CD4-positive, CD25-positive, alpha-beta regulatory T cell (primary cell): ENCODE data around the gene ASH1L. TPM values are rescaled to one million over a fixed set of nuclear protein-coding genes. Genes with fewer than 3 reads are reported as not detected.

Experiments
- ATAC-seq, 2 donors: fragments of 150-1000 bp; cut with Tn5 transposase; one replicate each; pipeline ENCODE4 v1.10.0; 2021; ENCODE audit warnings: low read depth in 2 of 2, moderate number of reproducible peaks in 2 of 2, moderate library complexity in 1 of 2
- DNase-seq, 3 donors: peaks; one replicate each; pipeline versions ENCODE4 v3.0.0 to v3.0.0-alpha.2; 2012 to 2022; ENCODE audit warnings: mixed read lengths in 1 of 3
- H3K27ac ChIP-seq: one replicate; pipeline ENCODE4 v1.7.0; 2013; ENCODE audit warnings: mild to moderate bottlenecking, low read length; ENCODE audit not compliant: insufficient read depth, poor library complexity, severe bottlenecking
- H3K27me3 ChIP-seq: one replicate; pipeline ENCODE4 v1.7.0; 2013; ENCODE audit warnings: low read length; ENCODE audit not compliant: control insufficient read depth, insufficient read depth
- H3K36me3 ChIP-seq: one replicate; pipeline ENCODE4 v1.7.0; 2013; ENCODE audit warnings: mild to moderate bottlenecking, low read length, moderate library complexity; ENCODE audit not compliant: control insufficient read depth, insufficient read depth
- H3K4me1 ChIP-seq: 2 replicates; pipeline ENCODE4 v1.7.0; 2013; ENCODE audit warnings: mild to moderate bottlenecking, low read length; ENCODE audit not compliant: insufficient read depth, control insufficient read depth, poor library complexity, severe bottlenecking
- H3K4me3 ChIP-seq: one replicate; pipeline ENCODE4 v1.7.0; 2013; ENCODE audit warnings: low read depth, mild to moderate bottlenecking, low read length, moderate library complexity
- H3K9me3 ChIP-seq, 2 experiments: 1 replicate in 1 of 2; 2 replicates in 1 of 2; pipeline ENCODE4 v1.7.0; 2013; ENCODE audit warnings: low read length in 2 of 2, mild to moderate bottlenecking in 1 of 2, moderate library complexity in 1 of 2; ENCODE audit not compliant: control insufficient read depth in 2 of 2
- H3K27ac Mint-ChIP-seq, 3 donors: one replicate each; pipeline ENCODE4 v1.8.0; 2020 to 2022; ENCODE audit warnings: mild to moderate bottlenecking in 3 of 3, mixed read lengths in 3 of 3, moderate library complexity in 2 of 3
- H3K27me3 Mint-ChIP-seq: one replicate; pipeline ENCODE4 v1.8.0; 2022; ENCODE audit warnings: mild to moderate bottlenecking, mixed read lengths
- H3K36me3 Mint-ChIP-seq: one replicate; pipeline ENCODE4 v1.8.0; 2020; ENCODE audit warnings: mixed read lengths
- H3K4me1 Mint-ChIP-seq, 4 donors: one replicate each; pipeline ENCODE4 v1.8.0; 2020 to 2022; ENCODE audit warnings: mixed read lengths in 4 of 4, mild to moderate bottlenecking in 1 of 4
- H3K4me3 Mint-ChIP-seq, 4 donors: one replicate each; pipeline ENCODE4 v1.8.0; 2020 to 2022; ENCODE audit warnings: mild to moderate bottlenecking in 4 of 4, mixed read lengths in 4 of 4, moderate library complexity in 3 of 4
- H3K9me3 Mint-ChIP-seq, 7 donors: one replicate each; pipeline ENCODE4 v1.8.0; 2020 to 2022; ENCODE audit warnings: mixed read lengths in 7 of 7, mild to moderate bottlenecking in 3 of 7, moderate library complexity in 2 of 7
- polyA plus RNA-seq, 4 donors: library from polyadenylated mRNA; unstranded; fragments of 300-500 nt; fragmentation: Illumina TruSeq; gene quantifications; one replicate each; pipeline ENCODE4 v1.2.3, GENCODE V29; 2021
- total RNA-seq: library from RNA; stranded (reverse); gene quantifications from one replicate; pipeline ENCODE4 v1.2.3, GENCODE V29; 2022

The ASH1L gene
- total and polyA plus RNA-seq, 5 donors from 2014 or later, result 14.1 to 97.8 (median 15.8) TPM

DNA sequence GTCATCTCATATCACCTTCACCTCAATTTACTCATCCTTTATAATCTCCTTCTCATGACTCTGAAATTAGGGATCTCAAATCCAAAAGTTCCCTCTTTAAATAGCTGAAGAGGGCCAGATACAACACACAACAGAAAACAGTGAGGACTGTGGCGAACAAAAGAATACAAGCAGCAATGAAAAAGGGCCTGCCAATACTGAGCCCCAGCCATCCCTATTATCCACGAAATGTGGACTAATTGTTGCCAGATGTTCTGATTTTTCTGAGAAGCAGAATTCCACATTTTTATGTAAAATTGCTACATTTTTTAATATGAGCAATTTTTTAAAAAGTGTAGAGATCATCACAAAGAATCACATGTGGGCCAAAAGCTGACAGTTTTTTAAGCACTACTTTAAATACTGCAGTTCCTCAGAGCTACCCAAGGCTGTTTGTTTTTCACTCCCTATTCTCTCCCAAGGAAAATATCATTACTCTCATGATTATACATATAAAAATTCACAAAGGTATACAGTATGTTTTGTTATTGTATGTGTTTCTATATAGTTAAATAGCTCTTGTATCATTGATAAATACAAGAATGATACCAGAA is 90.0 kb downstream of the ASH1L start:
- no peak for ATAC-seq
- Histone ChIP-seq H3K9me3 (peaks cover 13% of the 10 kb centered on the region in 2 experiments), H3K27me3 (no peaks in the 10 kb centered on the region), H3K4me3 (no peak overlapping the region), H3K36me3 (peaks cover 26% of the 10 kb centered on the region), H3K4me1 (no peaks in the 10 kb centered on the region), H3K27ac (no peak overlapping the region)
- H3K4me3 Mint-ChIP-seq, result no peak overlapping the region
- DNase-seq, result no peak
- peaks cover 0 to 11% (median 4%) of the 10 kb centered on the region in 7 donors for H3K9me3 Mint-ChIP-seq
- no peaks in the 10 kb centered on the region for H3K27me3 Mint-ChIP-seq
- H3K4me1 Mint-ChIP-seq, result peaks cover 27 to 31% (median 28%) of the 10 kb centered on the region in 4 donors
- H3K36me3 Mint-ChIP-seq, result peaks cover 38% of the 10 kb centered on the region
- peak overlapping the region in 1 of 3 donors; percentile 14 for H3K27ac Mint-ChIP-seq

DNA sequence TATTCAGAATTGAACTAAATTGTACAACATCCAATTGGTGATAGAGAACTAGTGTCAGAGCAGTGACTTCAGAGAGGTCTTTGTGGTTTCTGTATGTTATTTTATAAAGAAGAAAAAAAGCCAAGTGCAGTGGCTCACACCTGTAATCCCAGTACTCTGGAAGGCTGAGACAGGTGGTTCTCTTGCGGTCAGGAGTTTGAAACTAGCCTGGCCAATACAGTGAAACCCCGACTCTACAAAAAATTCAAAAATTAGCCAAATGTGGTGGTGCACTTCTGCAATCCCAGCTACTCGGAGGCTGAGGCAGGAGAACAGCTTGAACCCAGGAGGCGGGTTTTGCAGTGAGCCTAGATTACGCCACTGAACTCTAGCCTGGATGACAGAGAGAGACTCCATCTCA is 90.7 kb downstream of the ASH1L start:
- DNase-seq, result no peak
- peaks cover 24% of the 10 kb centered on the region for H3K36me3 ChIP-seq
- Mint-ChIP-seq H3K4me3 (no peak overlapping the region), H3K27ac (no peak overlapping the region), H3K4me1 (peaks cover 33 to 38% (median 34%) of the 10 kb centered on the region in 4 donors), H3K9me3 (peaks cover 0 to 11% (median 4%) of the 10 kb centered on the region in 7 donors), H3K36me3 (peaks cover 38% of the 10 kb centered on the region), H3K27me3 (no peaks in the 10 kb centered on the region)
- H3K4me1 ChIP-seq, result no peaks in the 10 kb centered on the region
- H3K4me3 ChIP-seq, result no peak overlapping the region
- no peaks in the 10 kb centered on the region for H3K27me3 ChIP-seq
- peaks cover 13% of the 10 kb centered on the region in 2 experiments for H3K9me3 ChIP-seq
- no peak for ATAC-seq
- no peak overlapping the region for H3K27ac ChIP-seq

DNA sequence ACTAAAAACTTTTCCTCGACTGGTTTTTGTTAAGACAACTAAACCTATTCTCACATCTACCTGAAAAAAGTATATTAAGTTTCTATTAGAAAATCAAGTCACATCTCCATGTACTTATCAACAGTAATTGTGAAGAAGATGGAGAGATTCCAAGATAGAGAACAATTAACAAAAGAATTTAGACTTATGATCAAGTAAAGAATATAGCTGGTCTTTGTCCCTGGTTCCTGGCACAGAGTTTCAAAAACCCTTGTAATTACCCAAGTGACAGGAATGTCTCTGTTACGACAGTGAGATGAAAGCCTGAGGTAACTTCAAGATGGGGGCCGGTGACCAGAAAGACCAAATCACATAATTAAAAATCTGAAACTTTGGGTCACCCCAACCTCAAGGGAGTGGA is 91.6 kb downstream of the ASH1L start:
- Mint-ChIP-seq H3K4me3 (no peak overlapping the region), H3K4me1 (peaks cover 36 to 45% (median 43%) of the 10 kb centered on the region in 4 donors), H3K27me3 (no peaks in the 10 kb centered on the region), H3K36me3 (peaks cover 38% of the 10 kb centered on the region), H3K9me3 (peaks cover 0 to 11% (median 4%) of the 10 kb centered on the region in 7 donors), H3K27ac (no peak overlapping the region)
- no peaks in the 10 kb centered on the region for H3K27me3 ChIP-seq
- ATAC-seq (no peak), DNase-seq (no peak)
- no peaks in the 10 kb centered on the region for H3K4me1 ChIP-seq
- no peak overlapping the region for H3K27ac ChIP-seq
- no peak overlapping the region for H3K4me3 ChIP-seq
- peaks cover 22% of the 10 kb centered on the region for H3K36me3 ChIP-seq
- peaks cover 13% of the 10 kb centered on the region in 2 experiments for H3K9me3 ChIP-seq

DNA sequence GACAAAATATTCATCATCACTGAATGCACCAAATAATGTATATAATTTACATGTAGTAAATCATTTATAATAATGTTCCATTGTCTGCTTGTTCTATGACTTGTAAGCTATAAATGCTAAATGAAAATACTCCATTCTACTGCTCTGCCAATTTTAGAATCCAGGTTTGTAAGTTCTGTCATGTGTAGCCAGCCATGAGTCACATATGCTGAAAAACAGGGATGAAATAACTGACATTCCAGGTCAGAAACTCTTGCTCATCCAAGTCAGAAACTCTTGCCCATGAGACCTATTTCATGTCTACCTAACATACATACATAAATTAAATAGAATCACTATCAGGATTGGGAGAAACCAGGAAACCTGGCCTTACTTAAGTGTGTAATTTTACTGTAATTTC is 95.6 kb downstream of the ASH1L start:
- Histone ChIP-seq H3K36me3 (peaks cover 20% of the 10 kb centered on the region), H3K4me1 (peaks cover 3% of the 10 kb centered on the region), H3K27me3 (no peaks in the 10 kb centered on the region), H3K4me3 (no peak overlapping the region), H3K27ac (no peak overlapping the region), H3K9me3 (peaks cover 8 to 11% of the 10 kb centered on the region in 2 experiments)
- Mint-ChIP-seq H3K36me3 (peaks cover 19% of the 10 kb centered on the region), H3K4me3 (no peak overlapping the region), H3K4me1 (peaks cover 36 to 62% (median 47%) of the 10 kb centered on the region in 4 donors), H3K9me3 (peaks cover 0 to 8% (median 1%) of the 10 kb centered on the region in 7 donors), H3K27me3 (no peaks in the 10 kb centered on the region), H3K27ac (peak overlapping the region in 2 of 3 donors; percentile 30 to 52)
- no peak for ATAC-seq
- no peak for DNase-seq

DNA sequence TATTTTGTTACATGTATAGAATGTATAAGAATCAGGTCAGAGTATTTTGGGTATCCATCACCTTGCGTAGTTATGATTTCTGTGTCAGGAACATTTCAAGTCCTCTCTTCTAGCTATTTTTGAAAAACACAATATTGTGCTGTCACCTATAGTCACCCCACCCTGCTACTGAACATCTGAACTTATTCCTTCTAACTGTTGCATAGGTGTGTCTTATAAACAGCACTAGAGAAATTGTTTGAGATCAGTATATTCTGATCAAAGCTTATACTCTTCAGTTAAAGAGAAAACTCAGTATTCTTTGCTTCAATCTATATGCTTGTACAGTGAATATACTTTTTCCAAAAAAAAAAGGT is 96.0 kb downstream of the ASH1L start:
- Histone ChIP-seq H3K27me3 (no peaks in the 10 kb centered on the region), H3K4me1 (peaks cover 3% of the 10 kb centered on the region), H3K36me3 (peaks cover 16% of the 10 kb centered on the region), H3K27ac (no peak overlapping the region), H3K9me3 (peaks cover 4 to 7% of the 10 kb centered on the region in 2 experiments), H3K4me3 (no peak overlapping the region)
- no peak for ATAC-seq
- no peak overlapping the region for H3K4me3 Mint-ChIP-seq
- peaks cover 17% of the 10 kb centered on the region for H3K36me3 Mint-ChIP-seq
- no peaks in the 10 kb centered on the region for H3K27me3 Mint-ChIP-seq
- H3K9me3 Mint-ChIP-seq, result peaks cover 0 to 6% (median 1%) of the 10 kb centered on the region in 7 donors
- H3K27ac Mint-ChIP-seq, result peak overlapping the region in 1 of 3 donors; percentile 30
- H3K4me1 Mint-ChIP-seq, result peaks cover 36 to 62% (median 47%) of the 10 kb centered on the region in 4 donors
- no peak for DNase-seq

DNA sequence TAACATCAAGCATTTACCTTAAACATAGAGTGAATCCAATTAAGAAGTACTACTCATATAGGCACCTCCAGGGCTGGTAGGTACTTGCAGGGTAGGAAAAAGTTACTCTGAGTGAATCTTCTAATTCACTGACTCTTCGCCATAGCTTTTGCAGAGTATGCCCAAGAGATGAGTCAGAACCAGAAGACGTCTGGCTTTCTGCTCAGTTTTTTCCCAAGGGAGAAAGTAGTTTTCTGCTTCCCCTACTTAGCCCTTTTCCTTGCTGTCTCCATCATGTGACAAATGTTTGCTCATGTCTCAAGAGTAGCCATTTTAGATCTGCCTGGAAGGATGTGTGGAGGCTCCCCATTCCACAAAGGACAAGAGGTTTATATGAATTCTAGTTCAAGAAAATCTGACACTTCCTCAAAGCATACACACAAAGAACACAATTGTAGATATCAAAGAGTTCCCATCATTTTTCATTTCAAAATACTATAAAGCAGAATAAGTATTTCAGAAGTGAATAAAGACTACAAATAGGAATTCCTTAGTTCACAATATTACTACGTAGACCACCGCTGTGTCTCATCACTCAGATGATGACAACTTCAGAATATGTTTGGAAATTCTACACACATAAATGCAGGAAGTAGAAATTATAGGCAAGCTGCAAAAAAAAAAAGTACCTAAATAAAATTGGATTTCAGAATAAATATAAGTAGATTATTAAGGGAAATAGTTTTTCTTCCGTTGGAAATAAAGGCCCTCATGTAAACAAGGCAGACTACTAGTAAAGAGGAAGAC is 98.5 kb downstream of the ASH1L start:
- Histone ChIP-seq H3K27ac (no peak overlapping the region), H3K27me3 (no peaks in the 10 kb centered on the region), H3K4me3 (no peak overlapping the region), H3K4me1 (peaks cover 3% of the 10 kb centered on the region), H3K9me3 (no peaks in the 10 kb centered on the region), H3K36me3 (peaks cover 15% of the 10 kb centered on the region)
- H3K27ac Mint-ChIP-seq, result no peak overlapping the region
- DNase-seq (no peak), ATAC-seq (no peak)
- peaks cover 33 to 55% (median 43%) of the 10 kb centered on the region in 4 donors for H3K4me1 Mint-ChIP-seq
- peaks cover 14% of the 10 kb centered on the region for H3K36me3 Mint-ChIP-seq
- H3K27me3 Mint-ChIP-seq, result no peaks in the 10 kb centered on the region
- no peaks in the 10 kb centered on the region for H3K9me3 Mint-ChIP-seq
- no peak overlapping the region for H3K4me3 Mint-ChIP-seq

DNA sequence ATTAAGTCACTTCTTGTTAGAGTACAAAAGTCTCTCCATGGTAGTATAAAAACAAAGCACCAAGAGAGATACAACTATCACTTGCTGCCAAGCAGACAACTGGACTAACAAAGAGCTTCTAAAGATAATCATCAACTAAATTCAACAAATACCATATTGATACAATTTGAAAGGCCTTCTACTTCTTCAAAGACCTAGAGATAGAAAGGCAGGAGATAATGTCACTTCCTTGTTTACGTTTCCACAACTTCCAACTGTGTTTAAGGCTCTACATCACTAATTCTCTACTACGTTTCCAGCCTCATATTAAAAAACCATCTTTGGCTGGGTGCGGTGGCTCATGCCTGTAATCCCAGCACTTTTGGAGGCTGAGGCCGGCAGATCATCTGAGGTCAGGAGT is 104.5 kb downstream of the ASH1L start:
- ATAC-seq (no peak), DNase-seq (no peak)
- Mint-ChIP-seq H3K9me3 (no peaks in the 10 kb centered on the region), H3K36me3 (peaks cover 20% of the 10 kb centered on the region), H3K27ac (no peak overlapping the region), H3K4me1 (peaks cover 11 to 23% (median 19%) of the 10 kb centered on the region in 4 donors), H3K4me3 (no peak overlapping the region), H3K27me3 (no peaks in the 10 kb centered on the region)
- Histone ChIP-seq H3K27me3 (no peaks in the 10 kb centered on the region), H3K36me3 (peaks cover 31% of the 10 kb centered on the region), H3K9me3 (no peaks in the 10 kb centered on the region), H3K27ac (no peak overlapping the region), H3K4me3 (no peak overlapping the region), H3K4me1 (no peaks in the 10 kb centered on the region)
